Loucy (cell line): ENCODE results near the gene IGSF22.

Experiments
- H2AFZ ChIP-seq: fragments of 200-600 bp; sonication (generic); 2 replicates; pipeline ENCODE4 v1.6.0; 2016; ENCODE audit warnings: antibody characterized with exemption, mild to moderate bottlenecking, low read length, moderate library complexity
- H3F3A ChIP-seq: fragments of 200-600 bp; 2 replicates; pipeline ENCODE4 v1.6.0; 2016; ENCODE audit warnings: antibody characterized with exemption, low read depth, mild to moderate bottlenecking
- H3K27me3 ChIP-seq: fragments of 200-600 bp; sonication (generic); 2 replicates; pipeline ENCODE4 v1.6.1; 2014; ENCODE audit warnings: low read length, mild to moderate bottlenecking; ENCODE audit not compliant: insufficient read depth, poor library complexity, severe bottlenecking
- H3K36me3 ChIP-seq: fragments of 200-600 bp; sonication (generic); 2 replicates; pipeline ENCODE4 v1.6.1; 2016; ENCODE audit warnings: low read length; ENCODE audit not compliant: insufficient read depth
- H3K4me1 ChIP-seq: fragments of 200-600 bp; sonication (generic); 2 replicates; pipeline ENCODE4 v1.5.1; 2014; ENCODE audit warnings: low read length, mild to moderate bottlenecking; ENCODE audit not compliant: insufficient read depth, poor library complexity, severe bottlenecking
- H3K4me2 ChIP-seq: fragments of 200-600 bp; sonication (generic); 2 replicates; pipeline ENCODE4 v1.6.0; 2014; ENCODE audit warnings: antibody characterized with exemption, low read length, low read depth, mild to moderate bottlenecking; ENCODE audit not compliant: poor library complexity, severe bottlenecking
- H3K4me3 ChIP-seq: fragments of 200-600 bp; sonication (generic); 2 replicates; pipeline ENCODE4 v1.5.1; 2014; ENCODE audit warnings: low read length, mild to moderate bottlenecking, mixed read lengths; ENCODE audit not compliant: poor library complexity, severe bottlenecking
- H3K79me2 ChIP-seq: fragments of 200-600 bp; sonication (generic); 2 replicates; pipeline ENCODE4 v1.6.1; 2014; ENCODE audit warnings: low read length; ENCODE audit not compliant: insufficient read depth
- H3K9ac ChIP-seq: fragments of 200-600 bp; sonication (generic); 2 replicates; pipeline ENCODE4 v1.6.0; 2014; ENCODE audit warnings: mild to moderate bottlenecking, low read depth, low read length, moderate library complexity; ENCODE audit not compliant: poor library complexity, severe bottlenecking
- H3K9me2 ChIP-seq: fragments of 200-600 bp; sonication (generic); replicated peaks from 2 replicates; pipeline ENCODE4 v1.6.1; 2016; ENCODE audit warnings: low read depth, low read length, mixed read lengths
- H3K9me3 ChIP-seq: fragments of 200-600 bp; sonication (generic); 2 replicates; pipeline ENCODE4 v1.6.1; 2014; ENCODE audit warnings: mild to moderate bottlenecking, antibody characterized with exemption, low read length, low read depth; ENCODE audit not compliant: insufficient read depth
- H4K20me1 ChIP-seq: fragments of 200-600 bp; sonication (generic); 2 replicates; pipeline ENCODE4 v1.6.0; 2014; ENCODE audit warnings: antibody characterized with exemption, low read length, mild to moderate bottlenecking; ENCODE audit not compliant: insufficient read depth, poor library complexity, severe bottlenecking
- CTCF ChIP-seq: fragments of 200-600 bp; sonication (generic); conservative IDR thresholded peaks from 2 replicates; pipeline ENCODE4 v1.5.1; 2014; ENCODE audit warnings: mild to moderate bottlenecking, antibody characterized with exemption, low read length
- EZH2phosphoT487 ChIP-seq: fragments of 200-600 bp; IDR thresholded peaks from 2 replicates; pipeline ENCODE4 v1.6.1; 2018; ENCODE audit warnings: antibody characterized with exemption, mild to moderate bottlenecking, moderate library complexity, borderline replicate concordance

The IGSF22 gene

GRCh38 chr11:18722293-18722637, 3.7 kb downstream of the IGSF22 start:
- no peaks in the 10 kb centered on the region for H3K36me3 ChIP-seq
- H3K9me2 ChIP-seq = no peaks in the 10 kb centered on the region
- peak overlapping the region; percentile 96 for H3K4me2 ChIP-seq
- peak overlapping the region; percentile 100; the same call in 1 of the 2 replicates for H2AFZ ChIP-seq
- no peaks in the 10 kb centered on the region for H3K9me3 ChIP-seq
- no peaks in the 10 kb centered on the region for H3F3A ChIP-seq
- no peak for TF ChIP-seq EZH2phosphoT487
- peak; percentile 37 for TF ChIP-seq CTCF
- no peaks in the 10 kb centered on the region for H3K79me2 ChIP-seq
- peaks cover 28% of the 10 kb centered on the region for H3K27me3 ChIP-seq
- H3K4me3 ChIP-seq = peak overlapping the region; percentile 74
- peaks cover 8% of the 10 kb centered on the region for H3K4me1 ChIP-seq
- no peak overlapping the region for H3K9ac ChIP-seq
- no peaks in the 10 kb centered on the region for H4K20me1 ChIP-seq

- Histone ChIP-seq H4K20me1 (no peaks in the 10 kb centered on the region), H3F3A (no peaks in the 10 kb centered on the region), H3K36me3 (no peaks in the 10 kb centered on the region), H3K79me2 (no peaks in the 10 kb centered on the region), H3K27me3 (peaks cover 28% of the 10 kb centered on the region), H3K4me3 (peak overlapping the region; percentile 74), H3K4me1 (peaks cover 8% of the 10 kb centered on the region), H3K9me2 (no peaks in the 10 kb centered on the region), H3K9ac (peak overlapping the region; percentile 42), H3K9me3 (no peaks in the 10 kb centered on the region), H3K4me2 (peak overlapping the region; percentile 96), H2AFZ (peak overlapping the region; percentile 100)
- TF ChIP-seq EZH2phosphoT487 = no peak
- peak; percentile 79 for TF ChIP-seq CTCF
Measured at GRCh38 chr11:18721561-18722292, 4.3 kb downstream of the IGSF22 start.

- Histone ChIP-seq H2AFZ (peak overlapping the region; percentile 100), H3K27me3 (peaks cover 28% of the 10 kb centered on the region), H3K4me3 (peak overlapping the region; percentile 74), H3F3A (no peaks in the 10 kb centered on the region), H3K4me2 (peak overlapping the region; percentile 96), H3K9me3 (no peaks in the 10 kb centered on the region), H3K9me2 (no peaks in the 10 kb centered on the region), H4K20me1 (no peaks in the 10 kb centered on the region), H3K9ac (no peak overlapping the region), H3K79me2 (no peaks in the 10 kb centered on the region), H3K4me1 (peaks cover 8% of the 10 kb centered on the region), H3K36me3 (no peaks in the 10 kb centered on the region)
- TF ChIP-seq CTCF (no peak), EZH2phosphoT487 (no peak)
Measured at GRCh38 chr11:18720808-18721560, 5.0 kb downstream of the IGSF22 start.
